ENCODE results near the gene CARD9. TPM values are rescaled to one million over a fixed set of nuclear protein-coding genes. Genes with fewer than 3 reads are reported as not detected.

Gene CARD9
- polyA plus RNA-seq, 1 of the 3 experiments (the other 2 are of a cell fraction): 1.1 TPM

GRCh38 chr9:136368190-136368589, 5.3 kb downstream of the CARD9 start:
- H2AFZ ChIP-seq (ENCODE audit: low read depth): no peak overlapping the region
- ChIA-PET CTCF (interaction anchor here (0.7 to 2.3 kb wide), 6 partner anchors 17 to 55 kb away, joined by 3 to 5 read pairs (median 4); no protein-coding TSS in a partner anchor), POLR2A (no interaction called here)
- H3K9me2 ChIP-seq: no peaks in the 10 kb centered on the region
- H3K9me3 ChIP-seq: no peaks in the 10 kb centered on the region
- H3K79me2 ChIP-seq (ENCODE audit: insufficient read depth): no peaks in the 10 kb centered on the region
- peaks cover 0 to 36% of the 10 kb centered on the region in 2 experiments; a peak in 1 of 4 replicates for H3K4me1 ChIP-seq (ENCODE audit: control insufficient read depth in 1 of 2, insufficient read depth in 2 of 2, low read depth in 1 of 2, low read length in 1 of 2)
- H3K4me3 ChIP-seq (ENCODE audit: low read depth in 2 of 2, low read length in 1 of 2): no peak overlapping the region
- H3K27ac ChIP-seq (ENCODE audit: low read depth in 2 of 2, low read length in 1 of 2): no peak overlapping the region
- no peaks in the 10 kb centered on the region for H3K36me3 ChIP-seq (replicated peaks in 1 of 2; ENCODE audit: control insufficient read depth in 1 of 2, insufficient read depth in 2 of 2, low read length in 1 of 2)
- H3K27me3 ChIP-seq (ENCODE audit: insufficient read depth): no peaks in the 10 kb centered on the region
- TF ChIP-seq JUND (IDR thresholded peaks at IDR 0.05) (no peak), FOXM1 (IDR thresholded peaks at IDR 0.05; ENCODE audit: low read depth) (no peak), PBX3 (IDR thresholded peaks at IDR 0.05) (no peak), USF1 (IDR thresholded peaks at IDR 0.05; ENCODE audit: borderline replicate concordance, low read depth) (no peak), NFIC (IDR thresholded peaks at IDR 0.05; ENCODE audit: borderline replicate concordance) (no peak), NRF1 (IDR thresholded peaks at IDR 0.05; ENCODE audit: low read depth, low read length) (no peak), ELF1 (IDR thresholded peaks at IDR 0.05) (no peak), RFX5 (IDR thresholded peaks at IDR 0.05; ENCODE audit: low read length) (no peak)
- H3K4me2 ChIP-seq: no peak overlapping the region
- WGBS (ENCODE audit: low lambda C conversion rate): 90% methylated on average over 5 of the region's 18 CpGs
- H3F3A ChIP-seq (replicated peaks; ENCODE audit: insufficient read depth): no peaks in the 10 kb centered on the region
- DNase-seq: no peak
- H3K9ac ChIP-seq: no peak overlapping the region
- no peaks in the 10 kb centered on the region for H4K20me1 ChIP-seq (ENCODE audit: insufficient read depth)

GRCh38 chr9:136367296-136368145, 5.9 kb downstream of the CARD9 start:
- DNase-seq: no peak
- Histone ChIP-seq H3K9me2 (no peaks in the 10 kb centered on the region), H2AFZ (ENCODE audit: low read depth) (no peak overlapping the region), H3K36me3 (replicated peaks in 1 of 2; ENCODE audit: control insufficient read depth in 1 of 2, insufficient read depth in 2 of 2, low read length in 1 of 2) (no peaks in the 10 kb centered on the region), H3F3A (replicated peaks; ENCODE audit: insufficient read depth) (no peaks in the 10 kb centered on the region), H3K27me3 (ENCODE audit: insufficient read depth) (no peaks in the 10 kb centered on the region), H3K79me2 (ENCODE audit: insufficient read depth) (no peaks in the 10 kb centered on the region), H3K4me2 (no peak overlapping the region), H4K20me1 (ENCODE audit: insufficient read depth) (0 out of 2 replicates have a peak, but pooled peaks cover 3% of the 10 kb centered on the region), H3K27ac (ENCODE audit: low read depth in 2 of 2, low read length in 1 of 2) (no peak overlapping the region), H3K9ac (no peak overlapping the region), H3K4me3 (ENCODE audit: low read depth in 2 of 2, low read length in 1 of 2) (no peak overlapping the region), H3K4me1 (ENCODE audit: control insufficient read depth in 1 of 2, insufficient read depth in 2 of 2, low read depth in 1 of 2, low read length in 1 of 2) (peaks cover 0 to 34% of the 10 kb centered on the region in 2 experiments; a peak in 1 of 4 replicates), H3K9me3 (no peaks in the 10 kb centered on the region)
- TF ChIP-seq GATA2 (CRISPR knock-in tag; IDR thresholded peaks at IDR 0.05) (no peak), TAF1 (IDR thresholded peaks at IDR 0.05; ENCODE audit: borderline replicate concordance, low read depth, low read length) (no peak), IRF3 (IDR thresholded peaks at IDR 0.05; ENCODE audit: low read depth, low read length) (no peak), MXI1 (IDR thresholded peaks at IDR 0.05; ENCODE audit: low read depth, low read length) (no peak), SIN3A (IDR thresholded peaks at IDR 0.05; ENCODE audit: borderline replicate concordance, low read depth, low read length) (no peak), TEAD4 (IDR thresholded peaks at IDR 0.05; ENCODE audit: borderline replicate concordance, insufficient read depth) (no peak), NFIC (IDR thresholded peaks at IDR 0.05; ENCODE audit: borderline replicate concordance) (no peak)
- POLR2A ChIA-PET: no interaction called here
- 95% methylated on average over 17 of the region's 45 CpGs for WGBS (ENCODE audit: low lambda C conversion rate)
- CTCF ChIA-PET: interaction anchor here (1.2 to 2.3 kb wide), 4 partner anchors 21 to 28 kb away, joined by 3 to 8 read pairs (median 5); no protein-coding TSS in a partner anchor

All from SK-N-SH (cell line).